Peyer's patch (tissue), 4 donors: ENCODE results near the gene BACH1.

Experiments
- CTCF ChIP-seq, 6 experiments: fragments of 450-650 bp in 4 of 6; fragments of 200-600 bp in 2 of 6; sonication (generic) in 1 of 6; IDR thresholded peaks; one replicate each; pipeline ENCODE4 v1.5.1; 2017 to 2019; ENCODE audit warnings: antibody characterized with exemption in 6 of 6, mild to moderate bottlenecking in 3 of 6, moderate library complexity in 1 of 6
- POLR2A ChIP-seq, 2 donors: fragments of 450-650 bp; IDR thresholded peaks; one replicate each; pipeline ENCODE4 v1.5.1; 2017; ENCODE audit warnings: antibody characterized with exemption in 2 of 2, mild to moderate bottlenecking in 2 of 2, moderate library complexity in 2 of 2

DNA sequence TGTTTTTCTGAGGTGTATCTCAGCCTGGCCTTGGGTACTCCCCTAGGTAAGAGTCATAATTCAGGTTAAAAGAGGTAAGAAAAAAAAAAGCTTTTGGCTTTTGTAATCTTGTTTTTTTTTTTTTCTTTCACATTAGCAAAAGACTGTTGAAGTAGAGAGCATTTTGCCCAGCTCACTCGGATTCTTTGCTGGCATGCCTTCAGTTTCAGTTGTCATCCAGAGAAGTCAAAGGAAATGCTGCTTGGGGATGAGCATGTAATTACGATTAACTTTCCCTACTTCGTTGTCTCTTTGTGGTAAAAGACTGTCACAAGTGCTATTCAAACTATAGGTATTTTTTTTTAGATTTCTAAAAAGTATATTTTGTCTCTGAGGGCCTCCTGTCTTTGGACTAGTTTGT, 6.3 kb downstream of the BACH1 start:
- TF ChIP-seq CTCF (IDR thresholded peaks at IDR 0.05) = no peak
- TF ChIP-seq POLR2A (IDR thresholded peaks at IDR 0.05) = no peak
